NCI-H1105 (cell line): ENCODE measurements around the gene PIAS4.

ENCODE experiments used
- DNase-seq: peaks from one replicate; lab custom pipeline; 2025; lab: John Stamatoyannopoulos, UW

Gene PIAS4

GRCh38 chr19:4042731-4043082 is 35.2 kb downstream of the PIAS4 start:
- DNase-seq: no peak

GRCh38 chr19:4043401-4043800 is 35.9 kb downstream of the PIAS4 start:
- no peak for DNase-seq

GRCh38 chr19:4043966-4044715 is 36.6 kb downstream of the PIAS4 start:
- DNase-seq: no peak

- DNase-seq: no peak
Measured at GRCh38 chr19:4044990-4045465, 37.5 kb downstream of the PIAS4 start.

- DNase-seq: no peak
Measured at GRCh38 chr19:4045597-4046361, 38.2 kb downstream of the PIAS4 start.

- DNase-seq: no peak
Measured at GRCh38 chr19:4046362-4046691, 38.8 kb downstream of the PIAS4 start.

- DNase-seq: no peak
Measured at GRCh38 chr19:4046946-4047683, 39.6 kb downstream of the PIAS4 start.

GRCh38 chr19:4049432-4049831 is 41.9 kb downstream of the PIAS4 start:
- DNase-seq: no peak

GRCh38 chr19:4051175-4052101 is 43.9 kb downstream of the PIAS4 start:
- no peak for DNase-seq

- DNase-seq: no peak
Measured at GRCh38 chr19:4052114-4052992, 44.8 kb downstream of the PIAS4 start.

- DNase-seq: no peak
Measured at GRCh38 chr19:4052993-4053422, 45.5 kb downstream of the PIAS4 start.

- no peak for DNase-seq
Measured at GRCh38 chr19:4053423-4054324, 46.1 kb downstream of the PIAS4 start.

GRCh38 chr19:4054441-4055208 is 47.1 kb downstream of the PIAS4 start:
- no peak for DNase-seq

- DNase-seq: no peak
Measured at GRCh38 chr19:4055209-4055552, 47.6 kb downstream of the PIAS4 start.

GRCh38 chr19:4057931-4058692 is 50.6 kb downstream of the PIAS4 start:
- no peak for DNase-seq

GRCh38 chr19:4058693-4059452 is 51.3 kb downstream of the PIAS4 start:
- no peak for DNase-seq

- no peak for DNase-seq
Measured at GRCh38 chr19:4059453-4059871, 51.9 kb downstream of the PIAS4 start.
